Gastroesophageal sphincter (tissue), 4 donors: ENCODE data around the gene SPATS2L. TPM values are rescaled to one million over a fixed set of nuclear protein-coding genes. Genes with fewer than 3 reads are reported as not detected.

Source experiments
- ATAC-seq: fragments of 150-250 bp; one replicate; pipeline ENCODE4 v1.9.1; 2016; ENCODE audit warnings: mild to moderate bottlenecking, moderate library complexity
- H3K27ac ChIP-seq, 4 donors: fragments of 200-600 bp; sonication (generic) in 3 of 4; 1 replicate in 3 of 4; 2 replicates in 1 of 4; pipeline ENCODE4 v1.5.1; 2016 to 2019
- H3K27me3 ChIP-seq: fragments of 200-600 bp; sonication (generic); one replicate; pipeline ENCODE4 v1.5.1; 2019
- H3K36me3 ChIP-seq, 2 donors: fragments of 200-600 bp; sonication (generic); one replicate each; pipeline ENCODE4 v1.5.1; 2019; ENCODE audit warnings: control low read depth in 1 of 2
- H3K4me1 ChIP-seq, 3 donors: fragments of 200-600 bp; sonication (generic); 1 replicate in 2 of 3; 2 replicates in 1 of 3; pipeline ENCODE4 v1.5.1; 2016 to 2019; ENCODE audit warnings: control low read depth in 2 of 3
- H3K4me3 ChIP-seq, 2 donors: fragments of 200-600 bp; sonication (generic); one replicate each; pipeline ENCODE4 v1.5.1; 2019; ENCODE audit warnings: mild to moderate bottlenecking in 1 of 2, moderate library complexity in 1 of 2
- H3K9me3 ChIP-seq, 3 donors: fragments of 200-600 bp; sonication (generic); one replicate each; pipeline ENCODE4 v1.5.1; 2017 to 2019; ENCODE audit warnings: control low read depth in 2 of 3
- CTCF ChIP-seq, 4 experiments: fragments of 200-600 bp in 2 of 4; fragments of 450-650 bp in 2 of 4; sonication (generic) in 1 of 4; IDR thresholded peaks; one replicate each; pipeline ENCODE4 v1.5.1; 2017 to 2019; ENCODE audit warnings: antibody characterized with exemption in 4 of 4, mild to moderate bottlenecking in 2 of 4, moderate library complexity in 2 of 4
- EP300 ChIP-seq: sonication (generic); formaldehyde crosslinking; IDR thresholded peaks from one replicate; pipeline ENCODE4 v1.6.1; 2017; ENCODE audit warnings: antibody characterized with exemption, mild to moderate bottlenecking
- POLR2A ChIP-seq, 2 donors: fragments of 450-650 bp; IDR thresholded peaks; one replicate each; pipeline ENCODE4 v1.6.1; 2017; ENCODE audit warnings: antibody characterized with exemption in 2 of 2, mild to moderate bottlenecking in 2 of 2, moderate library complexity in 1 of 2
- POLR2AphosphoS5 ChIP-seq: sonication (generic); formaldehyde crosslinking; IDR thresholded peaks from one replicate; pipeline ENCODE4 v1.6.1; 2017; ENCODE audit warnings: antibody characterized with exemption
- WGBS, 2 donors: methylation state at CpG; one replicate each; pipeline ENCODE4 v1.1.5; 2018; ENCODE audit warnings: low coverage in 1 of 2; 5-methylcytosine and 5-hydroxymethylcytosine counted together
- total RNA-seq, 4 donors: library from RNA; depleted of rRNA; stranded (reverse); fragments of >200 nt; gene quantifications; one replicate each; pipeline ENCODE4 v1.1.0, GENCODE V29; 2016

Gene SPATS2L
- total RNA-seq, 4 donors from 2014 or later: 50.6 to 120 (median 91.5) TPM

- Histone ChIP-seq H3K27ac (no peak overlapping the region), H3K4me3 (no peak overlapping the region), H3K27me3 (no peaks in the 10 kb centered on the region), H3K4me1 (peaks cover 0 to 22% (median 7%) of the 10 kb centered on the region in 3 donors), H3K36me3 (peaks cover 0 to 51% of the 10 kb centered on the region in 2 donors), H3K9me3 (no peaks in the 10 kb centered on the region)
- no peak for ATAC-seq
- WGBS, 2 donors: 56 to 100% methylated on average over 1 of the region's 1 CpG
- TF ChIP-seq CTCF (IDR thresholded peaks at IDR 0.05) (no peak), EP300 (no peak), POLR2AphosphoS5 (no peak), POLR2A (IDR thresholded peaks at IDR 0.05) (no peak)
Measured at GRCh38 chr2:200438846-200439245, 132.4 kb downstream of the SPATS2L start.

GRCh38 chr2:200439981-200440380, 133.5 kb downstream of the SPATS2L start:
- WGBS, 2 donors: 94 to 100% methylated on average over 1 to 3 of the region's 5 CpGs
- peaks cover 0 to 31% (median 7%) of the 10 kb centered on the region in 3 donors for H3K4me1 ChIP-seq
- peaks cover 0 to 54% of the 10 kb centered on the region in 2 donors for H3K36me3 ChIP-seq
- no peak overlapping the region for H3K27ac ChIP-seq
- no peak for ATAC-seq
- TF ChIP-seq EP300 (no peak), POLR2A (IDR thresholded peaks at IDR 0.05) (no peak), POLR2AphosphoS5 (no peak), CTCF (IDR thresholded peaks at IDR 0.05) (no peak)
- no peak overlapping the region for H3K4me3 ChIP-seq
- no peaks in the 10 kb centered on the region for H3K9me3 ChIP-seq
- no peaks in the 10 kb centered on the region for H3K27me3 ChIP-seq

GRCh38 chr2:200442471-200442870, 136.0 kb downstream of the SPATS2L start:
- Histone ChIP-seq H3K4me3 (no peak overlapping the region), H3K9me3 (no peaks in the 10 kb centered on the region), H3K4me1 (peaks cover 0 to 31% (median 7%) of the 10 kb centered on the region in 3 donors), H3K36me3 (peaks cover 0 to 57% of the 10 kb centered on the region in 2 donors), H3K27ac (peak overlapping the region in 1 of 4 donors; percentile 10), H3K27me3 (no peaks in the 10 kb centered on the region)
- peak; percentile 63 for ATAC-seq
- TF ChIP-seq POLR2AphosphoS5: no peak
- 60 to 75% methylated on average over 1 of the region's 1 CpG for WGBS, 2 donors

- 68% methylated on average over 4 to 5 of the region's 5 CpGs for WGBS, 2 donors
- H3K4me3 ChIP-seq: no peak overlapping the region
- H3K36me3 ChIP-seq: peaks cover 0 to 57% of the 10 kb centered on the region in 2 donors
- H3K27ac ChIP-seq: no peak overlapping the region
- no peaks in the 10 kb centered on the region for H3K9me3 ChIP-seq
- no peak for ATAC-seq
- H3K4me1 ChIP-seq: peaks cover 0 to 31% (median 7%) of the 10 kb centered on the region in 3 donors
- TF ChIP-seq POLR2A (IDR thresholded peaks at IDR 0.05) (no peak), EP300 (no peak)
- H3K27me3 ChIP-seq: no peaks in the 10 kb centered on the region
Measured at GRCh38 chr2:200443376-200443775, 136.9 kb downstream of the SPATS2L start.

GRCh38 chr2:200443916-200444315, 137.4 kb downstream of the SPATS2L start:
- peaks cover 0 to 52% of the 10 kb centered on the region in 2 donors for H3K36me3 ChIP-seq
- WGBS, 2 donors: 79 to 92% methylated on average over 3 of the region's 3 CpGs
- H3K27me3 ChIP-seq: no peaks in the 10 kb centered on the region
- no peak for TF ChIP-seq EP300
- H3K4me1 ChIP-seq: peaks cover 0 to 31% (median 7%) of the 10 kb centered on the region in 3 donors
- no peak overlapping the region for H3K27ac ChIP-seq
- no peak overlapping the region for H3K4me3 ChIP-seq
- H3K9me3 ChIP-seq: no peaks in the 10 kb centered on the region
- ATAC-seq: no peak

GRCh38 chr2:200444530-200444929, 138.0 kb downstream of the SPATS2L start:
- TF ChIP-seq EP300 (no peak), POLR2A (IDR thresholded peaks at IDR 0.05) (no peak), CTCF (IDR thresholded peaks at IDR 0.05) (no peak), POLR2AphosphoS5 (no peak)
- WGBS, 2 donors: 37 to 43% methylated on average over 3 of the region's 3 CpGs
- ATAC-seq: no peak
- H3K36me3 ChIP-seq: peaks cover 0 to 49% of the 10 kb centered on the region in 2 donors
- H3K9me3 ChIP-seq: no peaks in the 10 kb centered on the region
- H3K27me3 ChIP-seq: no peaks in the 10 kb centered on the region
- no peak overlapping the region for H3K27ac ChIP-seq
- H3K4me1 ChIP-seq: peaks cover 0 to 31% (median 7%) of the 10 kb centered on the region in 3 donors
- no peak overlapping the region for H3K4me3 ChIP-seq
